Measurements from ENCODE around the gene CXCL3. TPM values are rescaled to one million over a fixed set of nuclear protein-coding genes. Genes with fewer than 3 reads are reported as not detected.
"Not testable (repeated sequence)": the region's sequence is repeated elsewhere in the genome, so short reads cannot be mapped to it uniquely, and the experiment has no call there.

CXCL3 gene
- polyA plus RNA-seq (2013, experiment 1 of 4): 1.3 TPM
- 0.75 TPM for polyA plus RNA-seq (2013, experiment 2 of 4)
- polyA plus RNA-seq (2013, experiment 3 of 4): 0.80 TPM
- 1.3 TPM for polyA plus RNA-seq (2013, experiment 4 of 4)

GRCh38 chr4:74038425-74039314 is at the start of gene CXCL3:
CXCL3 (minus strand) TSS chr4:74038689; CDS start chr4:74038611, 78 bp downstream.
- Histone ChIP-seq H3K27me3 (ENCODE audit: control insufficient read depth, insufficient read depth, low read length, poor library complexity, severe bottlenecking) (peaks cover 14% of the 10 kb centered on the region), H3K4me1 (ENCODE audit: control insufficient read depth, insufficient read depth, low read length) (peaks cover 12% of the 10 kb centered on the region), H3K9me3 (ENCODE audit: control insufficient read depth, low read length) (no peaks in the 10 kb centered on the region), H3K27ac (ENCODE audit: insufficient read depth, low read depth, low read length, poor library complexity, severe bottlenecking) (no peak within 1 kb of the TSS), H3K4me3 (ENCODE audit: insufficient read depth, low read depth, low read length) (peak within 1 kb of the TSS; percentile 39), H3K36me3 (ENCODE audit: control insufficient read depth, insufficient read depth, low read length) (no peaks in the 10 kb centered on the region)
- WGBS, 2 experiments: 3% methylated on average over 53 to 60 of the region's 64 CpGs

DNA sequence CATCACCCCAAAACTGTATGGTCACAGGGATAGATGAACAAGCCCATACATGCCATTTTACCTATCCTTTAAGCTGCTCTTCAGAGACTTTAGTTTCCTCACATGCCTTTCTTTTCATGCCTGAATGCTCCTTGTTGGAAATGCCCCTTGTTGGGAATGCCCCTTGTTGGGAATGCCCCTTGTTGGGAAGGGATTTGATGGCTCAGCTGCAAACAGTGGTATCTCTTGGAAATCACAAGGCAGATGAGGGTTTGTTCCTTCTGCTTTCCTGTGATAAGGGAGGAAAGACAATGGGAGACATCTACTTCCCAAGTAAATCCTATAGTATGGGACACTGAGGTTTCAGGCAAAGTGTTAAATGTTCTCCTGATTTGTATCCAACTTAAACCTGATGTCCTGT is 49.0 kb upstream of the CXCL3 start:
- Histone ChIP-seq H3K4me3 (ENCODE audit: insufficient read depth, low read depth, low read length) (no peak overlapping the region), H3K9me3 (ENCODE audit: control insufficient read depth, low read length) (no peaks in the 10 kb centered on the region), H3K36me3 (ENCODE audit: control insufficient read depth, insufficient read depth, low read length) (no peaks in the 10 kb centered on the region), H3K27ac (ENCODE audit: insufficient read depth, low read depth, low read length, poor library complexity, severe bottlenecking) (no peak overlapping the region), H3K27me3 (ENCODE audit: control insufficient read depth, insufficient read depth, low read length, poor library complexity, severe bottlenecking) (no peaks in the 10 kb centered on the region), H3K4me1 (ENCODE audit: control insufficient read depth, insufficient read depth, low read length) (no peaks in the 10 kb centered on the region)

- Histone ChIP-seq H3K4me1 (ENCODE audit: control insufficient read depth, insufficient read depth, low read length) (no peaks in the 10 kb centered on the region), H3K27me3 (ENCODE audit: control insufficient read depth, insufficient read depth, low read length, poor library complexity, severe bottlenecking) (no peaks in the 10 kb centered on the region), H3K9me3 (ENCODE audit: control insufficient read depth, low read length) (no peaks in the 10 kb centered on the region), H3K36me3 (ENCODE audit: control insufficient read depth, insufficient read depth, low read length) (no peaks in the 10 kb centered on the region), H3K27ac (ENCODE audit: insufficient read depth, low read depth, low read length, poor library complexity, severe bottlenecking) (no peak overlapping the region), H3K4me3 (ENCODE audit: insufficient read depth, low read depth, low read length) (no peak overlapping the region)
- 95% methylated on average over 4 of the region's 4 CpGs for WGBS, 2 experiments
Measured at GRCh38 chr4:74085669-74086068, 47.2 kb upstream of the CXCL3 start.

- no peaks in the 10 kb centered on the region for H3K36me3 ChIP-seq (ENCODE audit: control insufficient read depth, insufficient read depth, low read length)
- no peaks in the 10 kb centered on the region for H3K9me3 ChIP-seq (ENCODE audit: control insufficient read depth, low read length)
- H3K27ac ChIP-seq (ENCODE audit: insufficient read depth, low read depth, low read length, poor library complexity, severe bottlenecking): no peak overlapping the region
- no peaks in the 10 kb centered on the region for H3K27me3 ChIP-seq (ENCODE audit: control insufficient read depth, insufficient read depth, low read length, poor library complexity, severe bottlenecking)
- no peaks in the 10 kb centered on the region for H3K4me1 ChIP-seq (ENCODE audit: control insufficient read depth, insufficient read depth, low read length)
- 90 to 100% methylated on average over 4 of the region's 4 CpGs for WGBS, 2 experiments
- H3K4me3 ChIP-seq (ENCODE audit: insufficient read depth, low read depth, low read length): no peak overlapping the region
Measured at GRCh38 chr4:74084984-74085383, 46.5 kb upstream of the CXCL3 start.

- Histone ChIP-seq H3K27ac (ENCODE audit: insufficient read depth, low read depth, low read length, poor library complexity, severe bottlenecking) (no peak overlapping the region), H3K9me3 (ENCODE audit: control insufficient read depth, low read length) (no peaks in the 10 kb centered on the region), H3K4me3 (ENCODE audit: insufficient read depth, low read depth, low read length) (no peak overlapping the region), H3K36me3 (ENCODE audit: control insufficient read depth, insufficient read depth, low read length) (no peaks in the 10 kb centered on the region), H3K4me1 (ENCODE audit: control insufficient read depth, insufficient read depth, low read length) (no peaks in the 10 kb centered on the region), H3K27me3 (ENCODE audit: control insufficient read depth, insufficient read depth, low read length, poor library complexity, severe bottlenecking) (no peaks in the 10 kb centered on the region)
- WGBS, 2 experiments: 97% methylated on average over 2 of the region's 2 CpGs
Measured at GRCh38 chr4:74083546-74083945, 45.1 kb upstream of the CXCL3 start.

GRCh38 chr4:74081035-74081434 is 42.5 kb upstream of the CXCL3 start:
- 93 to 94% methylated on average over 3 of the region's 3 CpGs for WGBS, 2 experiments
- no peak overlapping the region for H3K27ac ChIP-seq (ENCODE audit: insufficient read depth, low read depth, low read length, poor library complexity, severe bottlenecking)
- H3K9me3 ChIP-seq (ENCODE audit: control insufficient read depth, low read length): no peaks in the 10 kb centered on the region
- no peak overlapping the region for H3K4me3 ChIP-seq (ENCODE audit: insufficient read depth, low read depth, low read length)
- no peaks in the 10 kb centered on the region for H3K4me1 ChIP-seq (ENCODE audit: control insufficient read depth, insufficient read depth, low read length)
- H3K36me3 ChIP-seq (ENCODE audit: control insufficient read depth, insufficient read depth, low read length): no peaks in the 10 kb centered on the region
- no peaks in the 10 kb centered on the region for H3K27me3 ChIP-seq (ENCODE audit: control insufficient read depth, insufficient read depth, low read length, poor library complexity, severe bottlenecking)

DNA sequence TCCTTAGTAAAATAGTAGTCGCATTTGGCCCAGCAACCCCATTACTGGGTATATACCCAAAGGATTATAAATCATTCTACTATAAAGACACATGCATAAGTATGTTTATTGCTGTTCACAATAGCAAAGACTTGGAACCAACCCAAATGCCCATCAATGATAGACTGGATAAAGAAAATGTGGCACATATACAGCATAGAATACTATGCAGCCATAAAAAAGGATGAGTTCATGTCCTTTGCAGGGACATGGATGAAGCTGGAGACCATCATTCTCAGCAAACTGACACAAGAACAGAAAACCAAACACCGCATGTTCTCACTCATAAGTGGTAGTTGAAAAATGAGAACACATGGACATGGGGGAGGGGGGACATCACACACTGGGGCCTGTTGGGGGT is 41.9 kb upstream of the CXCL3 start:
- 86 to 100% methylated on average over 1 to 2 of the region's 2 CpGs for WGBS, 2 experiments
- not testable (repeated sequence) for H3K27ac ChIP-seq (ENCODE audit: insufficient read depth, low read depth, low read length, poor library complexity, severe bottlenecking); H3K36me3 ChIP-seq (ENCODE audit: control insufficient read depth, insufficient read depth, low read length); H3K4me1 ChIP-seq (ENCODE audit: control insufficient read depth, insufficient read depth, low read length); H3K27me3 ChIP-seq (ENCODE audit: control insufficient read depth, insufficient read depth, low read length, poor library complexity, severe bottlenecking); H3K9me3 ChIP-seq (ENCODE audit: control insufficient read depth, low read length); H3K4me3 ChIP-seq (ENCODE audit: insufficient read depth, low read depth, low read length)

DNA sequence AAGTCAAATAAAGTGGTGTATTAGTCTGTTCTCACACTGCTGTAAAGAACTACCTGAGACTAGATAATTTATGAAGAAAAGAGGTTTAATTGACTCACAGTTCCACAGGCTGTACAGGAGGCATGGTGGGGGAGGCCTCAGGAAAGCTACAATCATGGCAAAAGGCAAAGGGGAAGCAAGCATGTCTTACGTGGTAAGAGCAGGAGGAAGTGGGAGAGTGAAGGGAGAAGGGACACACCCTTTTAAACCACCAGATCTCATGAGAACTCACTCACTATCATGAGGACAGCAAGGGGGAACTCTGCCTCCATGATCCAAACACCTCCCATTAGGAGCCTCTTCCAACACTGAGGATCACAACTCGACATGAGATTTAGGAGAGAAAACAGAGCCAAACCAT is 40.5 kb upstream of the CXCL3 start:
- not testable (repeated sequence) for H3K36me3 ChIP-seq (ENCODE audit: control insufficient read depth, insufficient read depth, low read length); H3K9me3 ChIP-seq (ENCODE audit: control insufficient read depth, low read length); H3K4me1 ChIP-seq (ENCODE audit: control insufficient read depth, insufficient read depth, low read length); H3K27me3 ChIP-seq (ENCODE audit: control insufficient read depth, insufficient read depth, low read length, poor library complexity, severe bottlenecking); H3K4me3 ChIP-seq (ENCODE audit: insufficient read depth, low read depth, low read length); H3K27ac ChIP-seq (ENCODE audit: insufficient read depth, low read depth, low read length, poor library complexity, severe bottlenecking)
- 92 to 95% methylated on average over 1 to 2 of the region's 2 CpGs for WGBS, 2 experiments

GRCh38 chr4:74073358-74073757 is 34.9 kb upstream of the CXCL3 start:
- Histone ChIP-seq H3K27me3 (ENCODE audit: control insufficient read depth, insufficient read depth, low read length, poor library complexity, severe bottlenecking) (no peaks in the 10 kb centered on the region), H3K27ac (ENCODE audit: insufficient read depth, low read depth, low read length, poor library complexity, severe bottlenecking) (no peak overlapping the region), H3K36me3 (ENCODE audit: control insufficient read depth, insufficient read depth, low read length) (no peaks in the 10 kb centered on the region), H3K9me3 (ENCODE audit: control insufficient read depth, low read length) (no peaks in the 10 kb centered on the region), H3K4me3 (ENCODE audit: insufficient read depth, low read depth, low read length) (no peak overlapping the region), H3K4me1 (ENCODE audit: control insufficient read depth, insufficient read depth, low read length) (no peaks in the 10 kb centered on the region)

- H3K36me3 ChIP-seq (ENCODE audit: control insufficient read depth, insufficient read depth, low read length): no peaks in the 10 kb centered on the region
- no peak overlapping the region for H3K4me3 ChIP-seq (ENCODE audit: insufficient read depth, low read depth, low read length)
- H3K27me3 ChIP-seq (ENCODE audit: control insufficient read depth, insufficient read depth, low read length, poor library complexity, severe bottlenecking): no peaks in the 10 kb centered on the region
- WGBS, 2 experiments: 80% methylated on average over 1 of the region's 1 CpG; no CpG with 5 or more reads in 1 of the 2 experiments
- no peak overlapping the region for H3K27ac ChIP-seq (ENCODE audit: insufficient read depth, low read depth, low read length, poor library complexity, severe bottlenecking)
- no peaks in the 10 kb centered on the region for H3K9me3 ChIP-seq (ENCODE audit: control insufficient read depth, low read length)
- no peaks in the 10 kb centered on the region for H3K4me1 ChIP-seq (ENCODE audit: control insufficient read depth, insufficient read depth, low read length)
Measured at GRCh38 chr4:74072739-74073138, 34.2 kb upstream of the CXCL3 start.

Measured in ectodermal cell (in vitro differentiated cells).